Neural cell (in vitro differentiated cells): ENCODE results near the gene PKP1. TPM values are rescaled to one million over a fixed set of nuclear protein-coding genes. Genes with fewer than 3 reads are reported as not detected.

Experiments used
- H2AFZ ChIP-seq: fragments of 200-600, 300-800 bp; sonication (generic), shearing (Covaris generic); 2 replicates; pipeline ENCODE4 v1.6.0; 2014; ENCODE audit warnings: low read depth, mild to moderate bottlenecking, antibody characterized with exemption, low read length, moderate library complexity
- H3F3A ChIP-seq: fragments of 200-600 bp; shearing (Covaris generic); 2 replicates; pipeline ENCODE4 v1.6.1; 2016; ENCODE audit warnings: mild to moderate bottlenecking, moderate library complexity, mixed read lengths, antibody characterized with exemption, low read length; ENCODE audit not compliant: insufficient read depth, poor library complexity, severe bottlenecking
- H3K27ac ChIP-seq: fragments of 200-600, 300-800 bp; sonication (generic), shearing (Covaris generic); 2 replicates; pipeline ENCODE4 v1.5.1; 2014; ENCODE audit warnings: mild to moderate bottlenecking, low read length, moderate library complexity
- H3K27me3 ChIP-seq: fragments of 300-800, 200-600 bp; sonication (generic), shearing (Covaris generic); 2 replicates; pipeline ENCODE4 v1.6.0; 2014; ENCODE audit warnings: mild to moderate bottlenecking, low read depth, low read length, moderate library complexity; ENCODE audit not compliant: insufficient read depth
- H3K36me3 ChIP-seq: fragments of 300-800, 200-600 bp; sonication (generic), shearing (Covaris generic); 2 replicates; pipeline ENCODE4 v1.5.1; 2014; ENCODE audit warnings: mild to moderate bottlenecking, antibody characterized with exemption, low read length, moderate library complexity; ENCODE audit not compliant: insufficient read depth
- H3K4me2 ChIP-seq: fragments of 300-800, 200-600 bp; sonication (generic), shearing (Covaris generic); 2 replicates; pipeline ENCODE4 v1.6.0; 2014; ENCODE audit warnings: mild to moderate bottlenecking, low read length
- H3K4me3 ChIP-seq: fragments of 300-800, 200-600 bp; sonication (generic), shearing (Covaris generic); 2 replicates; pipeline ENCODE4 v1.5.1; 2014; ENCODE audit warnings: mild to moderate bottlenecking, low read length, moderate library complexity
- H3K79me2 ChIP-seq: fragments of 200-600 bp; shearing (Covaris generic); replicated peaks from 2 replicates; pipeline ENCODE4 v1.6.0; 2014; ENCODE audit warnings: mild to moderate bottlenecking, low read length, moderate library complexity; ENCODE audit not compliant: insufficient read depth
- H3K9ac ChIP-seq: fragments of 300-800, 200-600 bp; sonication (generic), shearing (Covaris generic); 2 replicates; pipeline ENCODE4 v1.6.1; 2016; ENCODE audit warnings: mild to moderate bottlenecking, low read length, mixed read lengths
- H3K9me2 ChIP-seq: fragments of 200-600 bp; shearing (Covaris generic); 2 replicates; pipeline ENCODE4 v1.6.1; 2016; ENCODE audit warnings: mild to moderate bottlenecking, low read length, mixed read lengths; ENCODE audit not compliant: insufficient read depth
- H3K9me3 ChIP-seq: fragments of 200-600, 300-800 bp; sonication (generic), shearing (Covaris generic); 2 replicates; pipeline ENCODE4 v1.6.1; 2016; ENCODE audit warnings: mild to moderate bottlenecking, mixed run types, low read length, moderate library complexity, mixed read lengths
- H4K20me1 ChIP-seq: fragments of 200-600 bp; shearing (Covaris generic); 2 replicates; pipeline ENCODE4 v1.6.1; 2016; ENCODE audit warnings: mild to moderate bottlenecking, mixed run types; ENCODE audit not compliant: insufficient read depth
- CTCF ChIP-seq: fragments of 450-650 bp; IDR thresholded peaks from 2 replicates; pipeline ENCODE4 v1.5.1; 2014; ENCODE audit warnings: antibody characterized with exemption, mild to moderate bottlenecking, moderate library complexity; ENCODE audit not compliant: poor library complexity, severe bottlenecking
- EP300 ChIP-seq: fragments of 450-650 bp; conservative IDR thresholded peaks from 2 replicates; pipeline ENCODE4 v1.6.1; 2014; ENCODE audit warnings: antibody characterized with exemption, mild to moderate bottlenecking, moderate library complexity; ENCODE audit not compliant: poor library complexity, severe bottlenecking
- EZH2 ChIP-seq: fragments of 200-600, 300-800 bp; shearing (Covaris generic), sonication (generic); IDR thresholded peaks from 2 replicates; pipeline ENCODE4 v1.6.1; 2014; ENCODE audit warnings: antibody characterized with exemption, low read length, borderline replicate concordance, mild to moderate bottlenecking; ENCODE audit not compliant: insufficient read depth, poor library complexity, severe bottlenecking
- MXI1 ChIP-seq: fragments of 450-650 bp; conservative IDR thresholded peaks from 2 replicates; pipeline ENCODE4 v1.6.1; 2014; ENCODE audit warnings: antibody characterized with exemption, mild to moderate bottlenecking; ENCODE audit not compliant: poor library complexity, severe bottlenecking
- POLR2AphosphoS5 ChIP-seq: IDR thresholded peaks from 2 replicates; pipeline ENCODE4 v1.6.1; 2012
- RAD21 ChIP-seq: fragments of 450-650 bp; conservative IDR thresholded peaks from 2 replicates; pipeline ENCODE4 v1.6.1; 2014; ENCODE audit warnings: antibody characterized with exemption, mild to moderate bottlenecking, moderate library complexity
- REST ChIP-seq: IDR thresholded peaks from 2 replicates; pipeline ENCODE4 v1.6.1; 2012; ENCODE audit warnings: borderline replicate concordance
- SMC3 ChIP-seq: fragments of 450-650 bp; conservative IDR thresholded peaks from 2 replicates; pipeline ENCODE4 v1.6.1; 2014; ENCODE audit warnings: antibody characterized with exemption, mild to moderate bottlenecking, moderate library complexity; ENCODE audit not compliant: poor library complexity
- TAF1 ChIP-seq: IDR thresholded peaks from 2 replicates; pipeline ENCODE4 v1.6.1; 2012; ENCODE audit warnings: low read depth
- polyA plus RNA-seq: library from polyadenylated mRNA; depleted of rRNA; stranded (reverse); fragments of >200 nt; gene quantifications from 2 replicates; pipeline ENCODE4 v1.2.3, GENCODE V29; 2014

PKP1 gene
- polyA plus RNA-seq, 1 donor from 2014 or later, result not detected

GRCh38 chr1:201240171-201240570 is 43.1 kb upstream of the PKP1 start:
- Histone ChIP-seq H3K9me2 (no peaks in the 10 kb centered on the region), H3K4me3 (no peak overlapping the region), H3K79me2 (no peaks in the 10 kb centered on the region), H3K4me2 (no peak overlapping the region), H3K9me3 (no peaks in the 10 kb centered on the region), H4K20me1 (no peaks in the 10 kb centered on the region), H3F3A (no peaks in the 10 kb centered on the region), H3K36me3 (no peaks in the 10 kb centered on the region), H3K9ac (no peak overlapping the region), H3K27me3 (no peaks in the 10 kb centered on the region), H2AFZ (no peak overlapping the region), H3K27ac (no peak overlapping the region)
- TF ChIP-seq CTCF (no peak), EP300 (no peak), RAD21 (no peak), TAF1 (no peak), EZH2 (no peak), SMC3 (no peak), MXI1 (no peak), REST (no peak), POLR2AphosphoS5 (no peak)

GRCh38 chr1:201241736-201242135 is 41.6 kb upstream of the PKP1 start:
- Histone ChIP-seq H3K9me2 (no peaks in the 10 kb centered on the region), H3K36me3 (no peaks in the 10 kb centered on the region), H3K9ac (no peak overlapping the region), H2AFZ (no peak overlapping the region), H4K20me1 (no peaks in the 10 kb centered on the region), H3K4me2 (no peak overlapping the region), H3K9me3 (no peaks in the 10 kb centered on the region), H3K79me2 (no peaks in the 10 kb centered on the region), H3K27me3 (no peaks in the 10 kb centered on the region), H3K4me3 (no peak overlapping the region), H3F3A (no peaks in the 10 kb centered on the region), H3K27ac (no peak overlapping the region)
- TF ChIP-seq REST, result no peak
- no peak for TF ChIP-seq POLR2AphosphoS5
- TF ChIP-seq EZH2, result no peak
- TF ChIP-seq MXI1, result no peak
- no peak for TF ChIP-seq EP300
